Loucy (cell line): ENCODE measurements around the gene PRIMPOL.

Source experiments
- H2AFZ ChIP-seq: fragments of 200-600 bp; sonication (generic); 2 replicates; pipeline ENCODE4 v1.6.0; 2016; ENCODE audit warnings: antibody characterized with exemption, mild to moderate bottlenecking, low read length, moderate library complexity
- H3F3A ChIP-seq: fragments of 200-600 bp; 2 replicates; pipeline ENCODE4 v1.6.0; 2016; ENCODE audit warnings: antibody characterized with exemption, low read depth, mild to moderate bottlenecking
- H3K27me3 ChIP-seq: fragments of 200-600 bp; sonication (generic); 2 replicates; pipeline ENCODE4 v1.6.1; 2014; ENCODE audit warnings: low read length, mild to moderate bottlenecking; ENCODE audit not compliant: insufficient read depth, poor library complexity, severe bottlenecking
- H3K36me3 ChIP-seq: fragments of 200-600 bp; sonication (generic); 2 replicates; pipeline ENCODE4 v1.6.1; 2016; ENCODE audit warnings: low read length; ENCODE audit not compliant: insufficient read depth
- H3K4me1 ChIP-seq: fragments of 200-600 bp; sonication (generic); 2 replicates; pipeline ENCODE4 v1.5.1; 2014; ENCODE audit warnings: low read length, mild to moderate bottlenecking; ENCODE audit not compliant: insufficient read depth, poor library complexity, severe bottlenecking
- H3K4me2 ChIP-seq: fragments of 200-600 bp; sonication (generic); 2 replicates; pipeline ENCODE4 v1.6.0; 2014; ENCODE audit warnings: antibody characterized with exemption, low read length, low read depth, mild to moderate bottlenecking; ENCODE audit not compliant: poor library complexity, severe bottlenecking
- H3K4me3 ChIP-seq: fragments of 200-600 bp; sonication (generic); 2 replicates; pipeline ENCODE4 v1.5.1; 2014; ENCODE audit warnings: low read length, mild to moderate bottlenecking, mixed read lengths; ENCODE audit not compliant: poor library complexity, severe bottlenecking
- H3K79me2 ChIP-seq: fragments of 200-600 bp; sonication (generic); 2 replicates; pipeline ENCODE4 v1.6.1; 2014; ENCODE audit warnings: low read length; ENCODE audit not compliant: insufficient read depth
- H3K9ac ChIP-seq: fragments of 200-600 bp; sonication (generic); 2 replicates; pipeline ENCODE4 v1.6.0; 2014; ENCODE audit warnings: mild to moderate bottlenecking, low read depth, low read length, moderate library complexity; ENCODE audit not compliant: poor library complexity, severe bottlenecking
- H3K9me2 ChIP-seq: fragments of 200-600 bp; sonication (generic); replicated peaks from 2 replicates; pipeline ENCODE4 v1.6.1; 2016; ENCODE audit warnings: low read depth, low read length, mixed read lengths
- H3K9me3 ChIP-seq: fragments of 200-600 bp; sonication (generic); 2 replicates; pipeline ENCODE4 v1.6.1; 2014; ENCODE audit warnings: mild to moderate bottlenecking, antibody characterized with exemption, low read length, low read depth; ENCODE audit not compliant: insufficient read depth
- H4K20me1 ChIP-seq: fragments of 200-600 bp; sonication (generic); 2 replicates; pipeline ENCODE4 v1.6.0; 2014; ENCODE audit warnings: antibody characterized with exemption, low read length, mild to moderate bottlenecking; ENCODE audit not compliant: insufficient read depth, poor library complexity, severe bottlenecking
- CTCF ChIP-seq: fragments of 200-600 bp; sonication (generic); conservative IDR thresholded peaks from 2 replicates; pipeline ENCODE4 v1.5.1; 2014; ENCODE audit warnings: mild to moderate bottlenecking, antibody characterized with exemption, low read length
- EZH2phosphoT487 ChIP-seq: fragments of 200-600 bp; IDR thresholded peaks from 2 replicates; pipeline ENCODE4 v1.6.1; 2018; ENCODE audit warnings: antibody characterized with exemption, mild to moderate bottlenecking, moderate library complexity, borderline replicate concordance

The PRIMPOL gene

GRCh38 chr4:184616633-184617551, 32.6 kb upstream of the PRIMPOL start:
- Histone ChIP-seq H3K79me2 (no peaks in the 10 kb centered on the region), H4K20me1 (no peaks in the 10 kb centered on the region), H3K4me2 (no peak overlapping the region), H3K9me3 (peaks cover 4% of the 10 kb centered on the region; the same call in 1 of the 2 replicates), H3K9me2 (no peaks in the 10 kb centered on the region), H2AFZ (no peak overlapping the region), H3K36me3 (no peaks in the 10 kb centered on the region), H3K27me3 (no peaks in the 10 kb centered on the region), H3K4me1 (no peaks in the 10 kb centered on the region), H3K4me3 (no peak overlapping the region), H3K9ac (no peak overlapping the region), H3F3A (no peaks in the 10 kb centered on the region)
- no peak for TF ChIP-seq CTCF
- TF ChIP-seq EZH2phosphoT487: no peak

- Histone ChIP-seq H4K20me1 (no peaks in the 10 kb centered on the region), H3K9me3 (peaks cover 4% of the 10 kb centered on the region; the same call in 1 of the 2 replicates), H3K79me2 (no peaks in the 10 kb centered on the region), H2AFZ (no peak overlapping the region), H3K27me3 (no peaks in the 10 kb centered on the region), H3K4me3 (no peak overlapping the region), H3K9ac (no peak overlapping the region), H3K4me1 (no peaks in the 10 kb centered on the region), H3K9me2 (no peaks in the 10 kb centered on the region), H3K36me3 (no peaks in the 10 kb centered on the region), H3F3A (no peaks in the 10 kb centered on the region), H3K4me2 (no peak overlapping the region)
- TF ChIP-seq CTCF: no peak
- no peak for TF ChIP-seq EZH2phosphoT487
Measured at GRCh38 chr4:184617600-184618196, 31.8 kb upstream of the PRIMPOL start.

DNA sequence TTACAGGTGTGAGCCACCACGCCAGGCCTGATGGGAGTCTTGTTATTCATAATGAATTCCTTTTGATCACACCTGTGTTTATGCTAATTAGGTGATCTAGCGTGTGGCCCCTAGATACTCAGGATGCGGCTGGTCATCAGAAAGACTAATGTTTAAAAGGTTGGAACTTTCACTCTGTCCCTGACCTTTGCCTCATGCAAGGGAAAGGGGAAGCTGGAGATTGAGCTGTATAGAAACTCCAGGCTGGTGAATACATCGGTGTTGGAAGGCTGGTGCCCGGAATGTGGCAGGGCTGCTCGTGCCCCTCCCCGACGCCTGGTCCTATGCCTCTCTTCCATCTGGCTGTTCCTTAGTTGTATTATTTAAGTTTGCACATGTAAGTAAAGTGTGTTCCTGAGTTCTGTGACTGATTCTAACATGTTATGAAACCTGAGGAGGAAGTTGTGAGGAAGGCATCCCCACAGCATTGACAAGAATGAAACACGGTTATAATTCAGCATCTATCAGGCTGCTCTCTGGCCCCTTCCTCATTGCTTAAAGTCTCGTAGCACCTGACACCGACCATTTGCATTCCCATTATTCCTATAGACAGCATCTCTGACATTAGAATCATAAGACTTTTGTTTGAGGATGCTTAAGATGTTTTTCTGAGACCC, 29.2 kb upstream of the PRIMPOL start:
- no peaks in the 10 kb centered on the region for H3K79me2 ChIP-seq
- H3K9ac ChIP-seq: no peak overlapping the region
- no peaks in the 10 kb centered on the region for H3K27me3 ChIP-seq
- no peaks in the 10 kb centered on the region for H4K20me1 ChIP-seq
- no peak overlapping the region for H2AFZ ChIP-seq
- H3K4me2 ChIP-seq: no peak overlapping the region
- H3K36me3 ChIP-seq: no peaks in the 10 kb centered on the region
- TF ChIP-seq CTCF (no peak), EZH2phosphoT487 (no peak)
- H3K9me3 ChIP-seq: no peaks in the 10 kb centered on the region
- H3K4me3 ChIP-seq: no peak overlapping the region
- H3F3A ChIP-seq: no peaks in the 10 kb centered on the region
- no peaks in the 10 kb centered on the region for H3K4me1 ChIP-seq
- no peaks in the 10 kb centered on the region for H3K9me2 ChIP-seq
